Tibial artery (tissue), 4 donors: ENCODE data around the gene ADAMTS18.
"Not testable (repeated sequence)": the region's sequence is repeated elsewhere in the genome, so short reads cannot be mapped to it uniquely, and the experiment has no call there.

Experiments
- DNase-seq, 2 donors: peaks; one replicate each; pipeline ENCODE4 v3.0.0-alpha.2; 2019
- H3K27ac ChIP-seq, 2 donors: fragments of 200-600 bp; sonication (generic) in 1 of 2; 1 replicate in 1 of 2; 2 replicates in 1 of 2; pipeline ENCODE4 v1.5.1; 2018 to 2019; ENCODE audit warnings: mild to moderate bottlenecking in 1 of 2
- H3K27me3 ChIP-seq, 2 donors: fragments of 200-600 bp; sonication (generic) in 1 of 2; one replicate each; pipeline versions ENCODE4 v1.5.1 to v1.6.0; 2016 to 2019
- H3K36me3 ChIP-seq, 3 donors: fragments of 200-600 bp; sonication (generic) in 2 of 3; one replicate each; pipeline ENCODE4 v1.5.1; 2016 to 2019; ENCODE audit warnings: mild to moderate bottlenecking in 2 of 3
- H3K4me1 ChIP-seq, 4 donors: fragments of 200-600 bp; sonication (generic) in 2 of 4; 1 replicate in 3 of 4; 2 replicates in 1 of 4; pipeline ENCODE4 v1.5.1; 2016 to 2019
- H3K4me3 ChIP-seq, 2 donors: fragments of 200-600 bp; sonication (generic) in 1 of 2; 1 replicate in 1 of 2; 2 replicates in 1 of 2; pipeline ENCODE4 v1.5.1; 2018 to 2019; ENCODE audit warnings: mild to moderate bottlenecking in 2 of 2
- H3K9me3 ChIP-seq, 3 donors: fragments of 200-600 bp; sonication (generic) in 1 of 3; one replicate each; pipeline ENCODE4 v1.5.1; 2016 to 2019
- intact Hi-C: fragments of 100-400 bp; cut with DNase I; formaldehyde crosslinking; loops from one replicate; pipeline ENCODE4 v1.15.0; 2023; ENCODE audit warnings: low total_unique reads
- TF ChIP-seq, protein P1 (sequence below), 2 experiments: fragments of 200-600 bp in 1 of 2; fragments of 450-650 bp in 1 of 2; IDR thresholded peaks; one replicate each; pipeline ENCODE4 v1.5.1; 2017 to 2019; ENCODE audit warnings: antibody characterized with exemption in 2 of 2, mild to moderate bottlenecking in 1 of 2, moderate library complexity in 1 of 2

Gene ADAMTS18

DNA sequence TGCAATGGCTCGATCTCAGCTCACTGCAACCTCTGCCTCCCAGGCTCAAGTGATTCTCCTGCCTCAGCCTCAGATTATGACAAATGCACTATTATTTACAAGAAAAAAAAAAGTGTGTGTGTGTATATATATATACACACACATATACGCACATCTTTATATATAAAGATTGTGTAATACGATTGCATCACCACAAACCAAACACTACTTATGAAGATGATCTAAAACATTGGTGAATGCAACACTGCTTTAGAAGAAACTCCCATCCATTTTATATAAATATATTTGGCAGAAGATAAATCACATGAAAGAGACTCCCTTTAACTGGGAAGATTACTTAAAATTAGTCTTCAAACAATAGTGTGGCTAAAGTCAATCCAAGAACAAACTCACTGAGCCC is 138.9 kb downstream of the ADAMTS18 start:
- DNase-seq: no peak
- H3K27ac ChIP-seq: no peak overlapping the region
- H3K9me3 ChIP-seq: no peaks in the 10 kb centered on the region
- H3K4me3 ChIP-seq: no peak overlapping the region
- no peaks in the 10 kb centered on the region for H3K4me1 ChIP-seq
- intact Hi-C loops: no loop called here
- H3K36me3 ChIP-seq: no peaks in the 10 kb centered on the region
- TF ChIP-seq, protein P1, sequence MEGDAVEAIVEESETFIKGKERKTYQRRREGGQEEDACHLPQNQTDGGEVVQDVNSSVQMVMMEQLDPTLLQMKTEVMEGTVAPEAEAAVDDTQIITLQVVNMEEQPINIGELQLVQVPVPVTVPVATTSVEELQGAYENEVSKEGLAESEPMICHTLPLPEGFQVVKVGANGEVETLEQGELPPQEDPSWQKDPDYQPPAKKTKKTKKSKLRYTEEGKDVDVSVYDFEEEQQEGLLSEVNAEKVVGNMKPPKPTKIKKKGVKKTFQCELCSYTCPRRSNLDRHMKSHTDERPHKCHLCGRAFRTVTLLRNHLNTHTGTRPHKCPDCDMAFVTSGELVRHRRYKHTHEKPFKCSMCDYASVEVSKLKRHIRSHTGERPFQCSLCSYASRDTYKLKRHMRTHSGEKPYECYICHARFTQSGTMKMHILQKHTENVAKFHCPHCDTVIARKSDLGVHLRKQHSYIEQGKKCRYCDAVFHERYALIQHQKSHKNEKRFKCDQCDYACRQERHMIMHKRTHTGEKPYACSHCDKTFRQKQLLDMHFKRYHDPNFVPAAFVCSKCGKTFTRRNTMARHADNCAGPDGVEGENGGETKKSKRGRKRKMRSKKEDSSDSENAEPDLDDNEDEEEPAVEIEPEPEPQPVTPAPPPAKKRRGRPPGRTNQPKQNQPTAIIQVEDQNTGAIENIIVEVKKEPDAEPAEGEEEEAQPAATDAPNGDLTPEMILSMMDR (IDR thresholded peaks at IDR 0.05): no peak
- no peaks in the 10 kb centered on the region for H3K27me3 ChIP-seq

DNA sequence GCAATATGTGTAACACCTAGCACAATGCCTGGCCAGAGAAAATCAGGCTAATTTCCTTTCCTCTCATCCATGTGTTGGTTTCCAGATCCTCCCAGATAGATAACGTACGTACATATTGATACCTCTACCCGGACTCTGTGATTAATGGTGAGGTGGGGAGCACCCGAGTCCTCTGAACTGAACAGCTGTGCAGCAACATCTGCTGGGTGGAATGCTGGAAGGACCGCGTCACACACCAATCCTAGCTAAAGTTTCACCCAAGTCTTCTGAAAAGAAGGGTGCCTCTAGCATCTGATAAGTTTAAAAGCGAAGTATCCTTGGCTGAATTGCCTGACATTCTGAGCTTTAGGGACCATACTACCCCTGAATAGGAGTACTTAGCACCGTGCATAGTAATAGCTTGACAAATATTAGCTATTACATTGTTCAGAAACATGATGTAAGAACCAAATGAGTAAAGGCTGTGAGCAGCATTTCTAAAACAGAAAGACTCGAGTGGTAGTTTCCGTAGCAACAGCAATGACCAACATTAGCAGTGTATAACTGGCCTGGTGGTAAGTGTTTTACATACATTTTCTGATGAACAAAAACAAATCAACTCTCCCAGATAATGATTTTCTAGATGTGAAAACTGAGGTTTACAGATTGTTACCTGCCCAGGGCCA is 144.3 kb downstream of the ADAMTS18 start:
- Histone ChIP-seq H3K27ac (no peak overlapping the region), H3K4me1 (no peaks in the 10 kb centered on the region), H3K27me3 (no peaks in the 10 kb centered on the region), H3K9me3 (no peaks in the 10 kb centered on the region), H3K36me3 (no peaks in the 10 kb centered on the region), H3K4me3 (no peak overlapping the region)
- intact Hi-C loops: no loop called here
- no peak for DNase-seq
- TF ChIP-seq, protein P1 (IDR thresholded peaks at IDR 0.05): no peak

DNA sequence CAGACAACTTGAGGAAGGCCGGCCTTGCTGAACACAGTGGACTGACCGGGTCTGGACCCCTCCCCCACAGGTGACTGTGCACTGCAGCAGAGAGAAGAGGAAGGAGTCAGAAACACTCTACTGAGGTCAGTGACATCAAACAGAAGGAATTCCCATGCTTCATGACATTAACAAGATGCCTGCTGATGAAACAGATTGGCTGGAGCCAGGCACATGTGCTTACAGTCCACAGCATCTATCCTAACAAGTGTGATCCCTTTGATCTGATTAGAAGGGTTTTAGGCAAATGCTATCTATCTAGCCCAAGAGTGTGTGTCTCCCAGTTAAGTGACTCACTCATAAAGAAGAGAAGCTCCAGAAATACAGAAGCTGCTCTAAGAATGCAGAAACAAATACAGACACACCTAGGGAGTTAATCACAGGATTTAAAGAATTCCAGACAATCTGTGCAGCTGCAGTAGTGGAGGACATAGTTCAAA is 145.5 kb downstream of the ADAMTS18 start:
- TF ChIP-seq, protein P1 (IDR thresholded peaks at IDR 0.05): no peak
- H3K9me3 ChIP-seq: no peaks in the 10 kb centered on the region
- intact Hi-C loops: no loop called here
- no peaks in the 10 kb centered on the region for H3K36me3 ChIP-seq
- DNase-seq: no peak
- no peaks in the 10 kb centered on the region for H3K4me1 ChIP-seq
- no peak overlapping the region for H3K4me3 ChIP-seq
- no peak overlapping the region for H3K27ac ChIP-seq
- no peaks in the 10 kb centered on the region for H3K27me3 ChIP-seq

DNA sequence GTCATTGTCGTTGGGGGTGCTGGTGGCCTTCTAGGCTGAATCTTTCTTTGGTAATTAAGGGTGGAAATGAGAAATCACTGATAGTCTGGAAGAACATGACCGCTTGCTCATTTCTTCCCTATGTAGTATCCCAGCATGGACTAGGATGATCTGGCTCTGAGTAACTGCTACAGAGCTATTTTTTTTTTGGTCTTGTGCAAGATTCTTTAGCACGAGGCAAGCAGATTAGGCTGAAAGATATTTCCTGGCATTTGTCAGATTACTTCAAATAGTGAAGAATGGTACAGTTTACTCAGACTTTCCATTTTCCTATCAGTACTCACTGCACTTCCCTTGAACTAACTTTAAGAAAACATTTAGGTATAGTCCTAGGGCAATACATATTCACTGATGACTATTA is 146.6 kb downstream of the ADAMTS18 start:
- Histone ChIP-seq H3K36me3 (no peaks in the 10 kb centered on the region), H3K27ac (no peak overlapping the region), H3K9me3 (no peaks in the 10 kb centered on the region), H3K4me1 (no peaks in the 10 kb centered on the region), H3K27me3 (no peaks in the 10 kb centered on the region), H3K4me3 (no peak overlapping the region)
- TF ChIP-seq, protein P1 (IDR thresholded peaks at IDR 0.05): no peak
- no peak for DNase-seq
- intact Hi-C loops: no loop called here

DNA sequence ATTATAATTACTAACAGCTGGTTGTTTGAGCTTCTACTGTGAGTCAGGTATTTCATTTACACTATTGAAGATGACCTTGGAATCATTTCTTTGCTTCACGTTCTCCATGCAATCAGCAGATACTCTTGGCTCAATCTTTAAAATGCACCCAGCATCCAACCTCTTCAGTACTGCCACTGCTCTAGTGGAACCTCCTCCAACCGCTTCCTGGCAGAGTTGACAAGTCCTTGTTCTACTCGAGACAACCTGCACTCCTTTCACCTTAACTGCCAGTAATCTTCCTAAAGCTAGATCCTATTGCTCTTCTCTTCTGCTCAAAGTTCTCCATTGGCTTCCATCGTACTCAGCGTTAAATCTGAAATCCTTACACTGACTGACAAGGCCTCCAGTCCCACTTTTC is 149.2 kb downstream of the ADAMTS18 start:
- intact Hi-C loops: no loop called here
- no peaks in the 10 kb centered on the region for H3K27me3 ChIP-seq
- H3K36me3 ChIP-seq: no peaks in the 10 kb centered on the region
- no peak overlapping the region for H3K27ac ChIP-seq
- no peaks in the 10 kb centered on the region for H3K4me1 ChIP-seq
- H3K9me3 ChIP-seq: no peaks in the 10 kb centered on the region
- no peak for DNase-seq
- TF ChIP-seq, protein P1 (IDR thresholded peaks at IDR 0.05): no peak
- H3K4me3 ChIP-seq: no peak overlapping the region

DNA sequence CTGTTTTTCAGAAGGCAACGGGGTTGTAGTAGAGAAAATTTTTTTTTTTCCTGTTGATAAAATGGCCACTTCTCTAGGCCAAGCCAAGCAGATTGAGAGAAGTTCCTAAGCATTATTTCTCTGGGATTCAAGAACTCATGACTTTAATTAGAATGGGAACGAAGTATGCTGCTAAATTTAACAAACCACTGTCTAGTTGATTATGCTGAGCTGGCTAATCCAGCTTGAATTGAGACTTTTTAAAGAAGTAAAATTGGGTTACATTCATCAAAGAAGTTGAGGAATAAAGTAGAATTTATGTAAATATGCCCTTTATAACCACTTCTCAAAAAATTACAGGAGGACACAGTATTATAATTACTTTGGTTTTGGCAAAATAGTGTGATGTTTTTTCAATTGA is 152.5 kb downstream of the ADAMTS18 start:
- intact Hi-C loops: no loop called here
- TF ChIP-seq, protein P1 (IDR thresholded peaks at IDR 0.05): no peak
- Histone ChIP-seq H3K36me3 (no peaks in the 10 kb centered on the region), H3K27me3 (no peaks in the 10 kb centered on the region), H3K4me3 (no peak overlapping the region), H3K4me1 (no peaks in the 10 kb centered on the region), H3K9me3 (no peaks in the 10 kb centered on the region), H3K27ac (no peak overlapping the region)
- no peak for DNase-seq

DNA sequence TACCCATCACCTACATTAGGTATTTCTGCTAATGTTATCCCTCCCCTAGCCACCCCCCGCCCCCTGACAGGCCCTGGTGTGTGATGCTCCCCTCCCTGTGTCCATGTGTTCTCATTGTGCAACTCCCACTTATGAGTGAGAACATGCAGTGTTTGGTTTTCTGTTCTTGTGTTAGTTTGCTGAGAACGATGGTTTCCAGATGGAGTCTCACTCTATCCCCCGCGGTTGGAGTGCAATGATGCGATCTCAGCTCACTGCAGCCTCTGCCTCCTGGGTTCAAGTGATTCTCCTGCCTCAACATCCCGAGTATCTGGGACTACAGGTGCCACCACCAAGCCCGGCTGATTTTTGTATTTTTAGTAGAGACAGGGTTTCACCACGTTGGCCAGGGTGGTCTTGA is 155.5 kb downstream of the ADAMTS18 start:
- H3K27ac ChIP-seq, intact Hi-C loops, H3K4me1 ChIP-seq, DNase-seq, H3K9me3 ChIP-seq, H3K4me3 ChIP-seq, H3K27me3 ChIP-seq, H3K36me3 ChIP-seq: not testable (repeated sequence)
